ENCODE measurements around the gene SLX4IP. TPM values are rescaled to one million over a fixed set of nuclear protein-coding genes. Genes with fewer than 3 reads are reported as not detected.

Gene SLX4IP
- total and polyA plus RNA-seq, 2 of the 13 experiments (the other 11 are each of a cell fraction or from before 2014, with no cell fraction given) = 3.6 to 7.3 TPM

DNA sequence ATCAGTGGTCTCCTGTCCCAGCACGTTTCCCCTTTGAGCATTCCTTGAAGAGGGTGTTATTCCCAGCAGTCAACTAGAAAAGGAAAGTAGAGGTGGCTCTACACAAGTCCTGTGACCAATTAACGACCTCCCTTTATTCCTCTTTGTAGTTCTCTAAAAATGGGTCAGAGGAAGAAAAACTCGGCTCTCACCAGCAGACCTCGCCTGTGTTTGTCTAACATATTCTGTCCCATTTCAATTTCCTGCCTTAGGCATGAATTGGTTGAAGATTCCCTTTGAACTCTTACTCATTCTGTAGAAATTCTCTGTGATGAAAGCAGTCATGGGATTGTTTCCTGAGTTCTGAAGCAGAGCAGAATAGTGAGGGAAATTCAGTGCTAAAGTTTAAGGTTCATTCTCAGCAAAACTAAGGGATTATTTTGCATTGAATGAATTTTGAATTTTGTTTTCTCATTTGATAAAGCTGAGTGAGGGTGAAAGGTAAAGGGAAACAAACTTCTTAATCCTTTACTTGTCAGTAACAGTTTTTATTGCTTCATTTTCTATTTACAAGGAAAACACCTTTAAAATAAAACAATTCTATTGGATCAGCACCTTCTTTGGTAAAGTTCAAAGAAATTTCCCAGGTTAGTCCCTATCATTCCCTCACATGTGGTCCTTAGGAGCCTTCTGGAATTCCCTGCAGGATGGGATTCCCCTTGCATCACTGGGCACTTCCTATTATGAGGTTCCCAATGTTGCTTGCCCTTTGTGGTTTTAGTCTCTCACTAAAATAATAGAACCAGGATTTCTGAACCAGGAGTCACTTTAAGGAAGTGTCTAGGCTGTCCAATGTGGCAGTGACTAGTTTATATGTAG is 105.8 kb downstream of the SLX4IP start (continued):
- TF ChIP-seq ZNF609 (CRISPR knock-in tag; IDR thresholded peaks at IDR 0.05; ENCODE audit: borderline replicate concordance) = peak; percentile 90
- TF ChIP-seq ZFP1 (CRISPR knock-in tag; IDR thresholded peaks at IDR 0.05) = peak; percentile 91; the same call in 1 of the 2 replicates
- peak; percentile 24 for TF ChIP-seq JARID2 (CRISPR knock-in tag; IDR thresholded peaks at IDR 0.05; ENCODE audit: insufficient replicate concordance)
- TF ChIP-seq SALL2 (CRISPR knock-in tag; IDR thresholded peaks at IDR 0.05) = no peak; the same call in 1 of the 2 replicates
- no peak for TF ChIP-seq ZNF737 (CRISPR knock-in tag; IDR thresholded peaks at IDR 0.05; ENCODE audit: borderline replicate concordance)
- 0 out of 2 replicates have a peak, but pooled peaks have one; percentile 6 for TF ChIP-seq ZSCAN12 (CRISPR knock-in tag; IDR thresholded peaks at IDR 0.05)
- no peak for TF ChIP-seq ZNF589 (CRISPR knock-in tag; conservative IDR thresholded peaks at IDR 0.05)
- TF ChIP-seq GLI4 (CRISPR knock-in tag; IDR thresholded peaks at IDR 0.05; ENCODE audit: borderline replicate concordance) = 0 out of 2 replicates have a peak, but pooled peaks have one; percentile 16
- TF ChIP-seq ZNF441 (CRISPR knock-in tag; IDR thresholded peaks at IDR 0.05; ENCODE audit: borderline replicate concordance) = no peak
- TF ChIP-seq ZFX (CRISPR knock-in tag; IDR thresholded peaks at IDR 0.05; ENCODE audit: low read depth) = no peak
- TF ChIP-seq GABPB1 (CRISPR knock-in tag; IDR thresholded peaks at IDR 0.05) = 0 out of 2 replicates have a peak, but pooled peaks have one; percentile 34
- TF ChIP-seq TFAP4 (IDR thresholded peaks at IDR 0.05; ENCODE audit: borderline replicate concordance, low read depth) = peak; percentile 29; the same call in 1 of the 2 replicates
- peak; percentile 73; the same call in 1 of the 2 replicates for TF ChIP-seq ZNF564 (CRISPR knock-in tag; IDR thresholded peaks at IDR 0.05)
- TF ChIP-seq GMEB1 (CRISPR knock-in tag; IDR thresholded peaks at IDR 0.05; ENCODE audit: borderline replicate concordance) = peak; percentile 50
- TF ChIP-seq TCF7 (IDR thresholded peaks at IDR 0.05; ENCODE audit: low read depth) = peak; percentile 98
- TF ChIP-seq PATZ1 (CRISPR knock-in tag; IDR thresholded peaks at IDR 0.05) = peak; percentile 53; the same call in 1 of the 2 replicates
- peak; percentile 47; the same call in 1 of the 2 replicates for TF ChIP-seq CREB1 (IDR thresholded peaks at IDR 0.05)
- peak; percentile 83; the same call in 1 of the 2 replicates for TF ChIP-seq CREB1 (CRISPR knock-in tag; IDR thresholded peaks at IDR 0.05)
- no peak for TF ChIP-seq ZBTB8A (CRISPR knock-in tag; IDR thresholded peaks at IDR 0.05; ENCODE audit: borderline replicate concordance, low read depth)
